Ascending aorta (tissue), 2 donors: ENCODE results near the gene IL5RA. TPM values are rescaled to one million over a fixed set of nuclear protein-coding genes. Genes with fewer than 3 reads are reported as not detected.

Source experiments
- DNase-seq, 2 donors: peaks; one replicate each; pipeline ENCODE4 v3.0.0-alpha.2; 2019; ENCODE audit warnings: low spot score in 2 of 2
- H3K27ac ChIP-seq, 2 donors: fragments of 200-600 bp; sonication (generic); one replicate each; pipeline ENCODE4 v1.5.1; 2016 to 2017; ENCODE audit warnings: mild to moderate bottlenecking in 1 of 2
- H3K27me3 ChIP-seq: fragments of 200-600 bp; sonication (generic); one replicate; pipeline ENCODE4 v1.5.1; 2017
- H3K36me3 ChIP-seq, 2 donors: fragments of 200-600 bp; sonication (generic); one replicate each; pipeline ENCODE4 v1.5.1; 2016
- H3K4me1 ChIP-seq, 2 donors: fragments of 200-600 bp; sonication (generic); one replicate each; pipeline ENCODE4 v1.5.1; 2016 to 2017; ENCODE audit warnings: mild to moderate bottlenecking in 1 of 2
- H3K4me3 ChIP-seq, 2 donors: fragments of 200-600 bp; sonication (generic); one replicate each; pipeline ENCODE4 v1.5.1; 2016 to 2017; ENCODE audit warnings: mild to moderate bottlenecking in 1 of 2
- H3K9me3 ChIP-seq, 2 donors: fragments of 200-600 bp; sonication (generic); one replicate each; pipeline ENCODE4 v1.5.1; 2016
- intact Hi-C: fragments of 100-400 bp; cut with DNase I; formaldehyde crosslinking; loops from one replicate; pipeline ENCODE4 v1.15.1; 2023
- total RNA-seq: library from RNA; depleted of rRNA; stranded (reverse); fragments of >200 nt; gene quantifications from one replicate; pipeline ENCODE4 v1.1.0, GENCODE V29; 2016
- TF ChIP-seq, protein P1 (sequence below), 3 experiments: fragments of 200-600 bp in 2 of 3; fragments of 450-650 bp in 1 of 3; sonication (generic) in 2 of 3; IDR thresholded peaks; one replicate each; pipeline ENCODE4 v1.5.1; 2016 to 2019; ENCODE audit warnings: antibody characterized with exemption in 3 of 3, mild to moderate bottlenecking in 1 of 3, moderate library complexity in 1 of 3

Gene IL5RA
- total RNA-seq, 1 donor from 2014 or later = not detected

DNA sequence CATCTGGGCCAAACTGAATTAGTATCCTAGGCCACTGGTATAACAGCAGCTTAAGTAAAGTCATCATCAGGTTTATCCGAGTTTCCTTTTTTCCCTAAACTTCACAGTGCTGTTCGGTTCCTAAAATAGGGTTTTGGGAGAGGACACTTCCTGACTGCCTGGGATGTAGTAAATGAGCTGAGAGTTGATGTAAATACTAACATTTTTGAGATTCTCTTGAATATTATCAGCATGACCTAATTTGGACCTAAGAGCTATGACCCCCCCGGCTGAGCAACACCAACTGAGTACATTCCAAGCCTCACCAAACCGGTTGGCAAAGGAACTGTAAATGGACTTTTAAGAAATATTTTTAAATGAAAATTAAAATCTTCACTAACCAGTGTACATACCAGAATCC lies 78.8 kb downstream of the IL5RA start:
- Histone ChIP-seq H3K27ac (no peak overlapping the region), H3K36me3 (peaks cover 3 to 18% of the 10 kb centered on the region in 2 donors), H3K4me3 (no peak overlapping the region), H3K27me3 (no peaks in the 10 kb centered on the region), H3K4me1 (no peaks in the 10 kb centered on the region), H3K9me3 (no peaks in the 10 kb centered on the region)
- DNase-seq = no peak
- intact Hi-C loops = no loop called here
- TF ChIP-seq, protein P1, sequence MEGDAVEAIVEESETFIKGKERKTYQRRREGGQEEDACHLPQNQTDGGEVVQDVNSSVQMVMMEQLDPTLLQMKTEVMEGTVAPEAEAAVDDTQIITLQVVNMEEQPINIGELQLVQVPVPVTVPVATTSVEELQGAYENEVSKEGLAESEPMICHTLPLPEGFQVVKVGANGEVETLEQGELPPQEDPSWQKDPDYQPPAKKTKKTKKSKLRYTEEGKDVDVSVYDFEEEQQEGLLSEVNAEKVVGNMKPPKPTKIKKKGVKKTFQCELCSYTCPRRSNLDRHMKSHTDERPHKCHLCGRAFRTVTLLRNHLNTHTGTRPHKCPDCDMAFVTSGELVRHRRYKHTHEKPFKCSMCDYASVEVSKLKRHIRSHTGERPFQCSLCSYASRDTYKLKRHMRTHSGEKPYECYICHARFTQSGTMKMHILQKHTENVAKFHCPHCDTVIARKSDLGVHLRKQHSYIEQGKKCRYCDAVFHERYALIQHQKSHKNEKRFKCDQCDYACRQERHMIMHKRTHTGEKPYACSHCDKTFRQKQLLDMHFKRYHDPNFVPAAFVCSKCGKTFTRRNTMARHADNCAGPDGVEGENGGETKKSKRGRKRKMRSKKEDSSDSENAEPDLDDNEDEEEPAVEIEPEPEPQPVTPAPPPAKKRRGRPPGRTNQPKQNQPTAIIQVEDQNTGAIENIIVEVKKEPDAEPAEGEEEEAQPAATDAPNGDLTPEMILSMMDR (IDR thresholded peaks at IDR 0.05) = no peak

DNA sequence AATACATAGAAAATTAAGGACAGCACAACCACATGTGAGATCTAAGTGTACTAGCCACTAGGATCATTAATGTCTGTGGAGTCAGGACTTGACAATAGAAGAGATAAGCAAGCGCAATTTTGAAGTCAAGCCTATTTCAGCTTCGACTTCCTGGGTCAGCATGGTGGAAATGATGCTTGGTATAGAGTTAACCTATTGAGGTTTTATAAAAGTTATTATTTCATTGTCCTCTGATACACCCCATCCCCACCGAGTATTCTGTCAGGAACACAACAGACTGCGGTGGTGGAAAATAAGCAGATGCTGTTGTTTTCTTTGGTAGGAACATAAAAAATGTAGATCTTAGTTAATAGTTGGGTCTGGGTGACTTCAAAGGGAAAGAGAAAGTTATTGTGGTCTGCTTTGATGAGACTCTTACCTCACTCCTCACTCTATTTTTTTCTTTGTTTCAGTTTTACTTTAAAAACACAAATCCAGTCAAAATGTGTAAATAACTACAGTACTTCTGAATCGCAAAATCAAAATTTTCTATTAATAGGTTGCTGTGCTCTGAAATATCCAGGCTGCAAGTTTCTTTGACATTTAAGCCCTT lies 82.1 kb downstream of the IL5RA start:
- Histone ChIP-seq H3K4me1 (no peaks in the 10 kb centered on the region), H3K9me3 (no peaks in the 10 kb centered on the region), H3K36me3 (peaks cover 0 to 6% of the 10 kb centered on the region in 2 donors), H3K4me3 (no peak overlapping the region), H3K27ac (no peak overlapping the region), H3K27me3 (no peaks in the 10 kb centered on the region)
- intact Hi-C loops = no loop called here
- no peak for DNase-seq
- TF ChIP-seq, protein P1 (IDR thresholded peaks at IDR 0.05) = no peak

DNA sequence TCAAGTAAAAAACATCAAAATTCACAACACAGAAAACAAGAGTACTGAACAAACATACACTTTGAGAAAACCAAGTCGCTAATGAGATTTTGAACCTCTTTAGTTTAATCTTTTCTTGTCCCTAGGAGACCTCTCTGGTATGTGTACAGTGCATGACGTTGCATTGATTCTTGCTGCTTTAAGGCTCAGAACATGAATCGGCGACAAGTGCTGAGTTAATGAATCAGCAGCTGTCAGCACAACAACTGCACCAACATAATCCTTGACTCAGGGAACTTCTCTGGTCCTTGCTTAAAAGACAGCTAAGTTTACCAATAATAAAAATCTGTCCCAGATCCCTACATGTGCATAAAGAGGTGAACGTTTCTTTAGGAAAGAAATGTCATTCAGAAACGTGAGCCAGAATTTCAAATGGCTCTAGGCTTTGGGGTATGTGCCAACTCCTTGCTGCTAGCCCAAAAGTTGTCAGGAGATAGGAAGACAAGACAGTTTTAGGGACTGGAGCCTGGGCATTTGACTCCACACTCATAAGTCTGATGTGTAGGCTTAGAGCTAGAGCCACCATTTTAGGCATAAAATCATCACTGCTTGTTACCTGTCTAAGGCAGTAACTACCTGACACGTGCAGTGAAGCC lies 86.9 kb downstream of the IL5RA start:
- intact Hi-C loops = no loop called here
- no peak overlapping the region for H3K27ac ChIP-seq
- no peak for DNase-seq

DNA sequence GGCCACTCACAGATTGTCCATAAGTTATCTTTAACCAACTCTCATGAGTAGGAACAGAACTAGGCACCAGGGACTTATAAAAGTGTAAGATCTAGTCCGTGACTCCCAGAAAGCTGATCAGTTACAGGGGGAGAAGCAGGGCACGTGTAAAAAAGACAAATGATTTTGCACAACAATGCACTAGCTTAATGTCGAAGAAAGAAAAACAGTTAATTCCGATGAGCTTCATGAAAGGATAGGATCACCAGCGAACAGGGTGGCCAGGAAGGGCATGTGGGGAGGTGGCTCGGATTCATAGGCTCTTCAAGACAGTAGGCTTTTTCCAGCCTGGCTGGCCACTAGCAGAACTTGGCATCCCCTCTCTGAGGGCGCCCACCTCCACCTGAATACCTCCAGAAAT lies 90.0 kb downstream of the IL5RA start:
- intact Hi-C loops = no loop called here
- TF ChIP-seq, protein P1 (IDR thresholded peaks at IDR 0.05) = no peak

More for the DNA sequence above, 86.9 kb downstream of the IL5RA start:
- H3K4me3 ChIP-seq = no peak overlapping the region
- no peaks in the 10 kb centered on the region for H3K4me1 ChIP-seq
- no peaks in the 10 kb centered on the region for H3K27me3 ChIP-seq
- H3K9me3 ChIP-seq = no peaks in the 10 kb centered on the region
- TF ChIP-seq, protein P1 (IDR thresholded peaks at IDR 0.05) = no peak
- H3K36me3 ChIP-seq = no peaks in the 10 kb centered on the region

More for the DNA sequence above, 90.0 kb downstream of the IL5RA start:
- Histone ChIP-seq H3K27ac (no peak overlapping the region), H3K4me1 (no peaks in the 10 kb centered on the region), H3K36me3 (no peaks in the 10 kb centered on the region), H3K4me3 (no peak overlapping the region), H3K9me3 (no peaks in the 10 kb centered on the region), H3K27me3 (no peaks in the 10 kb centered on the region)
- DNase-seq = no peak

Other genes starting within 250 kb of the IL5RA start
- gene TRNT1, start 16.6 kb upstream of the IL5RA start, total RNA-seq = 16.4 TPM
- gene CRBN, start 69.3 kb upstream of the IL5RA start, total RNA-seq = 114 TPM